SKM-1 (cell line): ENCODE data around the gene LDAF1.
"Not testable (repeated sequence)": the region's sequence is repeated elsewhere in the genome, so short reads cannot be mapped to it uniquely, and the experiment has no call there.

Experiments used
- DNase-seq: peaks from one replicate; lab custom pipeline; 2025; ENCODE audit not compliant: unreplicated experiment; lab: John Stamatoyannopoulos, UW

Gene LDAF1

DNA sequence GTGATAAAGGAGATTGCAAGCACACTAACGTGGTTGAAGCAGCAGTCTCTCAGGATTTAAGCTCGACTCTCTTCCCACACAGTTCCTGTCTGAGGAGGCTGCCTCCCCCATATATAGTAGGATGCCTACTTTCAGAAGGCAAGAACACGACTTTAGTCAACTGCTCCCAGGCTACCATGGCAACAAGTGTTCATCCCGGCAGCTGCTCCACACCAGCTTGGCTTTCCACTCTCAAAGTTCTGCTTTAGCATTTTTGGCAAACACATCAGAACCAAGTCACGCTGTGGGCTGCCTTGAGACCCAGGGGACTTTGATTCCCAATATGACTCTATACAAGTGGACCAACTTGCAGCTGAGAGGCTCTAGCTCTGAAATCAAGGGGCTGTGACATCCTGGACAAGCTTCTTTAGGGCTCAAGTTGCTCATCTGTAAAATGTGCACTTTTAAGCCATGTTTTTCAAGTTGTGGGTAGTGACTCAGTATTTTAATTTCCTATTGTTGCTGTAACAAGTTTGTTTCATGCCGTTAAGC lies 36.4 kb downstream of the LDAF1 start:
- DNase-seq: no peak

GRCh38 chr16:21195330-21195729 lies 36.9 kb downstream of the LDAF1 start:
- not testable (repeated sequence) for DNase-seq

DNA sequence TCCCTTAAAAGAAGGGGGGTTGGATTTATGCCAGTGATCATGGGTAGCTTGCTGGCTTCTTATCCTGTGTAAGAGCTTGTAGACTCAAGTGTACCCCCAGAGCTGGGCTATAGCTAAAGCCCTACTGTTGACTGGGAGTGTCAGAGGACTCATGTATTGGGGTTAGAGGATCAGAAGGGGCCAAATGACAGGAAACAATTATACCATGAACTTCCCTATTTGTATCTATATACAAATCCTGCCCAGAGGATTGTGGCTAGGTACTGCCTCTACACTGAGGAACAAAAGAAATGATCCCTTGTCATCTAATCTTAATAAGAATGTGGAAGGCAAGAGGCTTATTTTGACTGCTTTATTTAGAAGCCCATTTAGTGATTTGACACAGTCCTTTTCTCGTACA lies 38.6 kb downstream of the LDAF1 start:
- DNase-seq: no peak

- DNase-seq: no peak
Observed at GRCh38 chr16:21197621-21198020, 39.1 kb downstream of the LDAF1 start.

DNA sequence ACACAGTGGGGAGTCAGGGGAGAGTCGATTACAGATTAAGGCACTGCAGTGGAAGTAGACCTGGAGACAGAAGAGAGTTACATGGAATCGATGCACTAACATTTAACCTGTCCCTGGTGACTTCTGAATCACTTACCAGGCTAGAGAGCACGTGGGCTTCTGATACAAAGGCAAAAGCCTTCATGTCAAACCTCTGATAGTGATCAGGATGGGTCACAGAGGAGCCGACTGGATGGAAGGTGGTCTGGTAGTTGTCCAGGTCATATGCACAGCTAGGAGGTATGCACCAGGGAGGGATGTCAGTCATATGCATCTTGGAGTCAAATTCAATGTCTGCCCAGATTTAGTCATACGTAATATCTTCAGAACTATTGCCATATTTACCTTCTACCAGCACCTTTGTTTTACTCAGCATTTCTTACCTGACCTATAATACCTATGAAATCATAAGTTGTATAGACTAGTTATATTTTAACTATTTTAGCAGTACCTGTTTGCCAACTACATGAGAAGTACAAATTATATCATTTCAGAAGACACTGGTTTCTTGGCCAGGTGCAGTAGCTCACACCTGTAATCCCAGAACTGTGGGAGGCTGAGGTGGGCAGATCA lies 41.2 kb downstream of the LDAF1 start:
- DNase-seq: no peak

DNA sequence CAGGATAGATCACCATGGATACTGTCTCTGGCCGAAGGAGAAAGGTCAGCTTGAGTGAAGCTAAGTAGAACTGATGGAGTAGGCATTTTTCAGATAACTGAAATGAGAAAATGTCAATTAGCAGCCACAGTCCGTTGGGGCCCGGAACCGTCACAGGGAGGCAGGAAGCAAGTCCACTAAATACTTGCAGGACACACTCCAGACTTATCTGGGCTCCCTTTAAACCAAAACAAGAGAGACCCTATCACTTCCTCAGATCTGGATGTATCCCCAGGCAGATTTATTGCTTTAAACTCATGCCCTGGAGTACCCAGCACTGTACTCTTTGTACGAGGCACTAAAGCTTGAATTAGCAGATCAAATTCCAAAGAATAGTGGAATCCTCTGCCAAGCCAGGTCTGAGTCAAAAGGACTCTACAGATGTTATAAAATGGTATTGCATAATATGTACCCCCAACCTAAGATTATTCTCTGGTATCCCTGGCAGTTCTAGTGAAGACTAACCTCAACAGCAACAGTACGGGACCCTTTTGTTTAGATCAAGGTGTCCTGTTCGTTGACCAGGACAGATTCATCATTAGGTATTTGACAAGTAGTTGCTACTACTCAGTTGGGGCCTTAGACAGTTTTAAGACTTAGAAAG lies 44.8 kb downstream of the LDAF1 start:
- no peak for DNase-seq

DNA sequence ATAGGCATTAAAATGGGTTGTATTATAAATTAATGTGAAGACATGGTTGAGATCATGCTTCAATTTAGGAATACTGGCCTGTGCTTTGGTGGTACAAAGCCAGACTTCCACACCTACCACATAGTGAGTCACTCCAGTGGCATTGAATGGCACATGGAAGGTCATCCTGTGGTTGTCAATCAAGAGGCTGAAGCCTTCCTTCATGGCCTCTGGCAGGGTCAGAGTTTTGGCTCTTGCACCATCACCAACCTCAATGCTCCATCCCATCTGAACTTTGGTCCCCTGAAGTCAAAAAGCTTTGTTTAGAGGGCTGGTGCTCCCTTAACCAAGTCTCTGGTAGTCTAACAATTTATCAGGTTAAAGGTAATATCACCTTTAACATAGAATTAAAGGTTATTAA lies 46.8 kb downstream of the LDAF1 start:
- no peak for DNase-seq

GRCh38 chr16:21206550-21206949 lies 48.1 kb downstream of the LDAF1 start:
- DNase-seq: no peak

- no peak for DNase-seq
Observed at GRCh38 chr16:21208446-21209230, 50.2 kb downstream of the LDAF1 start.

DNA sequence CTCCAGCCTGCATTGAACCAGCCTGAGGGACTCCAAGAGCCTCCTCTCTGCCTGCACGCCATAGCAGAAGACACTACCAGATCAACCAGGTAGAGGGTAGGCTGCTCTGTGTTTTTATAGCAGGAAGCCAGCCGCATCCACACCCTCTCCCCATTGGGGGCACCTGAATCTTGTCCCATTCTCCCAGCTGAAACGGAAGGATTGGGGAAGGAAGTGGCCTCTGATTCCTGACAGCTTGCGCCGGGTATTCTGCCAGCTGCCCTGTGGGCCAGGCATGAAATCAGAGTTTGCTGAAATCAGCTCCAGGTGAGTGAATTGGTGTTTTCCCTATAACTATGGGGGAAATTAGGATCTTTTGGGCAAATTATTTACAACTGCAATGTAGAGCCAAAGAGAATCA lies 53.0 kb downstream of the LDAF1 start, which contains the start of gene ZP2:
ZP2 (minus strand) TSS at position 89 of the 400 bp plus-strand sequence; CDS start at position 62, 27 bp downstream.
- no peak for DNase-seq

DNA sequence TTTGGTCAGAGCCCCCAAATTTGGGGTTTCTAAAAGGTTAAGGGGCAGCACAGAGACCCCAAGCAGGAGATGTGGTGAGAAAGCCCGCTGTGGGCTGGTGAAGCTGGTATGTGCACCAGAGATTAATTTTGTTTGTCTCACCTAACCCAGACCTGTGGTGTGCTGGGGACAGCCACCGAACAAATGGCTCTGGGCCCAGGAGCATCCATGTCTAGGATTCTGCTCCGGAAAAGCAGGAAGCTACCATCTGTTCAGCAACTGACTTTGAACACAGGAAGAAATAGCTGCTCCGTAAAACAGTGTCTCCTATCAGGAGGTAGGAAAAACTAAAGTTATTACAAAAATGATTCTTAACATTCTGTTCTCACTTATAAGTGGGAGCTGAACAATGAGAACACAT lies 55.6 kb downstream of the LDAF1 start:
- DNase-seq: no peak

DNA sequence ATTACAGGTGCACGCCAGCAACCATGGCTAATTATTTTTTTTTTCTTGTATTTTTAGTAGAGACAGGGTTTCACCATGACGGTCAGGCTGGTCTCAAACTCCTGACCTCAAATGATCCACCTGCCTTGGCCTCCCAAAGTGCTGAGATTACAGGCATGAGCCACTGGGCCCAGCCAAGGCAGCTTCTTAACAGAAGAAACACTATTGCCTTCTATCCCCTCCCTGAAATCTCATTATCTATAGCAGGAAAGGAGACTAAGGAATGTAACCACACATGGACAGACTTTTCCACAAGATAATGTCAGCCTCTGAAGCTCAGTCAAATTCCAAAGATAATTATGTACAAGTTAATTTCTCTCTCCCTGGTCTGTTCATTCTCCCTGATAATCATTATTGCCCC lies 58.6 kb downstream of the LDAF1 start:
- DNase-seq: no peak

GRCh38 chr16:21218153-21218552 lies 59.7 kb downstream of the LDAF1 start:
- peak; percentile 13 for DNase-seq

GRCh38 chr16:21219551-21219950 lies 61.1 kb downstream of the LDAF1 start:
- no peak for DNase-seq

DNA sequence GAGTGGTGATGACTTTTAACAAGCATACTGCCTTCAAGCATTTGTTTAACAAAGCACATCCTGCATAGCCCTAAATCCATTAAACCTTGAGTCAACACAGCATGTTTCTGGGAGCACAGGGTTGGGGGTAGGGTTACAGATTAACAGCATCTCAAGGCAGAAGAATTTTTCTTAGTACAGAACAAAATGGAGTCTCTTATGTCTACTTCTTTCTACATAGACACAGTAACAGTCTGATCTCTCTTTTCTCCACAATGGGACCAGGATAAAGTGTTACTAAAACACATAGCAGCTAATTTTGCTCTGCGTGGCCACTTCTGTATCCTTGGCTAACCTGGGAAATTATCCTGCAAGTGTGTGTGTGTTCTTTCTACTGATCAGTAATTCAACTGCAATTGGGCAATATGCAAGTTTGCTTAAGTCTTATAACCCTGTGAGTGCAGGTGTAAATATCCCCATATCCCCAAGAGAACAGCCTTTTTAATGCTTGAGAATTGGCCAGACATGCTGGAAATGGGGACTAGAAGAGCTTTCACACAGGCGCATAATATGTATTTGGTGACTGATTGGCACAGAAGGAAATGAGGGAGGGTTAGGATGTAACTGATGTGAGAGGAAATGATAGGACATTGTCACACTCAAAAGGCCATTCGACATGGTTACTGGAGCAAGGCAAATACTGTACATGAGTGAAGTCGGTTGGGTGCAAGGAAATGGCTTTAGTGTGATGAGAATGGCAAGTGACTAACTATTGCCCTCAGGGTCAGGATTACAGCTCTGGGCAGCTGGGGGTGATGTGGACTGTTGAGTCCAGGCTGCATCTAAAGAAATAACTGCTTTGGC lies 64.2 kb downstream of the LDAF1 start:
- no peak for DNase-seq

GRCh38 chr16:21223787-21224186 lies 65.3 kb downstream of the LDAF1 start:
- no peak for DNase-seq

DNA sequence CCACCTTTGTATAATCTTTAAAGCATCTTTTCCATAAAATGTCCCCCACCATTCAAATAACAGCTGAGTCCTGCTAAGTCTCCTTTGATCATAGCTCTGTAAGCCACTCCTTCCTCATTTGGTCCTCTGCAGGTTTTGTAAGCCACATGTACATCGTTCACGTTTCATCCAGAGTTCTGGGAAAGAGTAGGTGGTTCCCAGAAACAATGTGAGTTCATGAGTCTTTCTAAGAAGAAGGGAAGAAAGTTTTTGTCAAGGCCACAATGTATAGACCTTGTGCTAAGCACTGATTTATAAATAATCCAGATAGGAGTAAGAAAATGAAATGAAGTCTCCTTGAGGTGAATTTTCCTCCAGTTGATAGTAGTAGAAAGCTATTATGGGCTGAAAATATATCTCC lies 66.3 kb downstream of the LDAF1 start:
- no peak for DNase-seq

- DNase-seq: no peak
Observed at GRCh38 chr16:21226749-21227148, 68.3 kb downstream of the LDAF1 start.

GRCh38 chr16:21227866-21228265 lies 69.4 kb downstream of the LDAF1 start:
- DNase-seq: peak; percentile 33

DNA sequence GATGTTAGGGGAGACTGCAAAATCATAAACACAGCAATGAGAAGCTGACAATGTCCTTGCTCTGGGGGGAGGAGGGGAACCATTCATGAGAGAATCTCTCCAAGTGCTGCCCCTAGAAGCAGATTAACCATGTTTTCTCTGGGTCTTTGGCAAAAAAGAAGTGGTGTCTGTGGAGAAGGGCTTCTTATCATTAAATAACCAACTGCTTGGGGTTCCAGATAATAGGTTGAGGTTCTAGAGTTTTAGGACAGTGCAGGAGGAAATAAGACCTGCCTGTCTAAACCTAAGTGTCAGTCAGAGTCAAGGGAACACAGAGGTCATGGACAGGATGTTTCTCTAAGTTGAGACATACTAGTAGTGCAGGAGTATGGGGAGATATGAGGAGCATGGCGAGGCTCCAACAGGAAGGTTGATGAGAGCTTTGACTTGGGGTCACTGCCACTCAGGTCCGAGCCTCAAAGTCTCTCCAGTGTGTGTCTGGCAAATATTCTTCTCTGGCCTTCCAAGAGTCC lies 69.9 kb downstream of the LDAF1 start:
- DNase-seq: no peak
